ENCODE data around the gene CHRNA5.

The CHRNA5 gene

GRCh38 chr15:78642331-78642730 is 77.0 kb downstream of the CHRNA5 start:
- Histone ChIP-seq H3K4me3 (ENCODE audit: low read length) (no peak overlapping the region), H3K27me3 (replicated peaks; ENCODE audit: insufficient read depth, low read length) (no peaks in the 10 kb centered on the region), H3K36me3 (replicated peaks; ENCODE audit: insufficient read depth, low read length) (no peaks in the 10 kb centered on the region), H3K4me1 (ENCODE audit: low read length) (no peaks in the 10 kb centered on the region), H3K27ac (ENCODE audit: low read length) (no peak overlapping the region), H3K9me3 (replicated peaks; ENCODE audit: insufficient read depth, low read length) (no peaks in the 10 kb centered on the region), H4K20me1 (ENCODE audit: insufficient read depth, low read length) (no peaks in the 10 kb centered on the region), H3F3A (ENCODE audit: insufficient read depth, low read length) (no peaks in the 10 kb centered on the region), H2AFZ (ENCODE audit: low read length) (no peak overlapping the region), H3K4me2 (ENCODE audit: low read depth, low read length) (no peak overlapping the region), H3K79me2 (ENCODE audit: low read length) (no peaks in the 10 kb centered on the region), H3K9ac (ENCODE audit: low read length) (no peak overlapping the region), H3K9me2 (replicated peaks; ENCODE audit: insufficient read depth, low read length) (no peaks in the 10 kb centered on the region)
- TF ChIP-seq CTCF (IDR thresholded peaks at IDR 0.05; ENCODE audit: low read length) (no peak), EZH2 (optimal IDR thresholded peaks at IDR 0.05; ENCODE audit: low read depth, low read length) (no peak), EZH2phosphoT487 (IDR thresholded peaks at IDR 0.05; ENCODE audit: low read length) (no peak)
- DNase-seq, result no peak

All from MM.1S (cell line).